WTC11 (cell line): ENCODE measurements around the gene MRTFA. TPM values are rescaled to one million over a fixed set of nuclear protein-coding genes. Genes with fewer than 3 reads are reported as not detected.

Experiments
- ATAC-seq: fragments of 200-7000 bp; cut with Tn5 transposase; 2 replicates; pipeline ENCODE4 v1.10.0; 2021; ENCODE audit warnings: mild to moderate bottlenecking, moderate library complexity
- CTCF ChIA-PET: fragments of 300-600 bp; sonication (Branson Sonifier 250); formaldehyde crosslinking; loops from one replicate; lab custom pipeline; 2021; ENCODE audit warnings: antibody characterized with exemption; lab: Charles Lee
- POLR2A ChIA-PET: fragments of 350-600 bp; sonication (Branson Sonifier 250); formaldehyde crosslinking; loops from one replicate; lab custom pipeline; 2021; ENCODE audit warnings: antibody characterized with exemption; lab: Charles Lee
- DNase-seq: peaks from one replicate; pipeline ENCODE4 v3.0.0; 2021; ENCODE audit warnings: low spot score
- H3K27ac Mint-ChIP-seq: 2 replicates; pipeline ENCODE4 v1.8.0; 2021; ENCODE audit warnings: mixed read lengths
- H3K27me3 Mint-ChIP-seq: 2 replicates; pipeline ENCODE4 v1.8.0; 2021; ENCODE audit warnings: low read depth, mild to moderate bottlenecking, moderate library complexity, mixed read lengths
- H3K36me3 Mint-ChIP-seq: 2 replicates; pipeline ENCODE4 v1.8.0; 2021; ENCODE audit warnings: mixed read lengths
- H3K4me1 Mint-ChIP-seq: 2 replicates; pipeline ENCODE4 v1.8.0; 2022; ENCODE audit warnings: mixed read lengths
- H3K4me3 Mint-ChIP-seq: 2 replicates; pipeline ENCODE4 v1.8.0; 2021; ENCODE audit warnings: mild to moderate bottlenecking, moderate library complexity, mixed read lengths
- H3K9me3 Mint-ChIP-seq: 2 replicates; pipeline ENCODE4 v1.8.0; 2021; ENCODE audit warnings: mixed read lengths
- FOXP1 ChIP-seq: sonication (generic); formaldehyde crosslinking; IDR thresholded peaks from 2 replicates; pipeline ENCODE4 v1.8.0; 2022; ENCODE audit warnings: missing genetic modification reagents, mild to moderate bottlenecking, moderate library complexity, borderline replicate concordance
- IRF1 ChIP-seq: sonication (generic); formaldehyde crosslinking; IDR thresholded peaks from 2 replicates; pipeline ENCODE4 v1.8.0; 2023; ENCODE audit warnings: missing genetic modification reagents
- JUN ChIP-seq: sonication (generic); formaldehyde crosslinking; IDR thresholded peaks from 2 replicates; pipeline ENCODE4 v1.8.0; 2023; ENCODE audit warnings: mild to moderate bottlenecking, missing genetic modification reagents
- MLX ChIP-seq: sonication (generic); formaldehyde crosslinking; IDR thresholded peaks from 2 replicates; pipeline ENCODE4 v1.8.1; 2023; ENCODE audit warnings: mild to moderate bottlenecking, missing genetic modification reagents, moderate library complexity
- MYBL2 ChIP-seq: sonication (generic); formaldehyde crosslinking; IDR thresholded peaks from 2 replicates; pipeline ENCODE4 v1.8.1; 2023; ENCODE audit warnings: mild to moderate bottlenecking, moderate library complexity, missing genetic modification reagents
- SMAD3 ChIP-seq: sonication (generic); formaldehyde crosslinking; IDR thresholded peaks from 2 replicates; pipeline ENCODE4 v1.8.0; 2022; ENCODE audit warnings: missing genetic modification reagents, mild to moderate bottlenecking, borderline replicate concordance
- TP53 ChIP-seq: sonication (generic); formaldehyde crosslinking; IDR thresholded peaks from 2 replicates; pipeline ENCODE4 v1.8.1; 2023; ENCODE audit warnings: mild to moderate bottlenecking, missing genetic modification reagents
- ZMAT4 ChIP-seq: fragments of 250-450 bp; sonication (Bioruptor Pico); IDR thresholded peaks from 2 replicates; pipeline ENCODE4 v1.9.0; 2021; ENCODE audit warnings: mild to moderate bottlenecking
- ZNF121 ChIP-seq: sonication (generic); formaldehyde crosslinking; IDR thresholded peaks from 2 replicates; pipeline ENCODE4 v1.8.0; 2023; ENCODE audit warnings: missing genetic modification reagents
- ZNF219 ChIP-seq: sonication (generic); formaldehyde crosslinking; IDR thresholded peaks from 2 replicates; pipeline ENCODE4 v1.8.0; 2023; ENCODE audit warnings: missing genetic modification reagents, mild to moderate bottlenecking, borderline replicate concordance
- ZNF317 ChIP-seq: sonication (generic); formaldehyde crosslinking; IDR thresholded peaks from 2 replicates; pipeline ENCODE4 v1.8.1; 2023; ENCODE audit warnings: low read depth, mild to moderate bottlenecking, moderate library complexity, missing genetic modification reagents, borderline replicate concordance
- ZNF396 ChIP-seq: fragments of 250-450 bp; sonication (Bioruptor Pico); IDR thresholded peaks from 2 replicates; pipeline ENCODE4 v1.8.0; 2021; ENCODE audit warnings: mild to moderate bottlenecking, moderate library complexity, borderline replicate concordance
- ZNF423 ChIP-seq: fragments of 250-450 bp; sonication (Bioruptor Pico); IDR thresholded peaks from 2 replicates; pipeline ENCODE4 v2.1.2; 2022; ENCODE audit warnings: mild to moderate bottlenecking, moderate library complexity
- total RNA-seq: library from RNA; stranded (reverse); gene quantifications from 3 replicates; pipeline ENCODE4 v1.2.3, GENCODE V29; 2021
- TF ChIP-seq, protein P1 (sequence below): sonication (generic); formaldehyde crosslinking; IDR thresholded peaks from 2 replicates; pipeline ENCODE4 v1.8.0; 2022; ENCODE audit warnings: mild to moderate bottlenecking, missing genetic modification reagents
- TF ChIP-seq, protein P2 (sequence below): sonication (generic); formaldehyde crosslinking; IDR thresholded peaks from 2 replicates; pipeline ENCODE4 v1.8.1; 2022; ENCODE audit warnings: low read depth, mild to moderate bottlenecking, moderate library complexity, missing genetic modification reagents, borderline replicate concordance

MRTFA gene
- total RNA-seq, 1 experiment from 2014 or later = 48.4 TPM

GRCh38 chr22:40520562-40520961, 116.0 kb downstream of the MRTFA start (continued):
- TF ChIP-seq TP53 = no peak
- TF ChIP-seq IRF1 (CRISPR knock-in tag) = no peak
- TF ChIP-seq ZMAT4 (CRISPR knock-in tag) = no peak
- TF ChIP-seq, all 79 proteins: peak for 0

- no peak overlapping the region for H3K27ac Mint-ChIP-seq
- H3K4me1 Mint-ChIP-seq = peaks cover 19% of the 10 kb centered on the region
- TF ChIP-seq IRF1 (CRISPR knock-in tag) (no peak), ZNF423 (CRISPR knock-in tag) (no peak)
- TF ChIP-seq, protein P1, sequence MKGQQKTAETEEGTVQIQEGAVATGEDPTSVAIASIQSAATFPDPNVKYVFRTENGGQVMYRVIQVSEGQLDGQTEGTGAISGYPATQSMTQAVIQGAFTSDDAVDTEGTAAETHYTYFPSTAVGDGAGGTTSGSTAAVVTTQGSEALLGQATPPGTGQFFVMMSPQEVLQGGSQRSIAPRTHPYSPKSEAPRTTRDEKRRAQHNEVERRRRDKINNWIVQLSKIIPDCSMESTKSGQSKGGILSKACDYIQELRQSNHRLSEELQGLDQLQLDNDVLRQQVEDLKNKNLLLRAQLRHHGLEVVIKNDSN (CRISPR knock-in tag) = no peak
- TF ChIP-seq, all 79 proteins: peak for 0
- 0 out of 2 replicates have a peak, but pooled peaks cover 3% of the 10 kb centered on the region for H3K9me3 Mint-ChIP-seq
- no peaks in the 10 kb centered on the region; the same call in 1 of the 2 replicates for H3K36me3 Mint-ChIP-seq
- no peak overlapping the region for H3K4me3 Mint-ChIP-seq
- ATAC-seq (no peak), DNase-seq (no peak)
- ChIA-PET CTCF (no interaction called here), POLR2A (no interaction called here)
- no peaks in the 10 kb centered on the region for H3K27me3 Mint-ChIP-seq
Observed at GRCh38 chr22:40519948-40520331, 116.6 kb downstream of the MRTFA start.

DNA sequence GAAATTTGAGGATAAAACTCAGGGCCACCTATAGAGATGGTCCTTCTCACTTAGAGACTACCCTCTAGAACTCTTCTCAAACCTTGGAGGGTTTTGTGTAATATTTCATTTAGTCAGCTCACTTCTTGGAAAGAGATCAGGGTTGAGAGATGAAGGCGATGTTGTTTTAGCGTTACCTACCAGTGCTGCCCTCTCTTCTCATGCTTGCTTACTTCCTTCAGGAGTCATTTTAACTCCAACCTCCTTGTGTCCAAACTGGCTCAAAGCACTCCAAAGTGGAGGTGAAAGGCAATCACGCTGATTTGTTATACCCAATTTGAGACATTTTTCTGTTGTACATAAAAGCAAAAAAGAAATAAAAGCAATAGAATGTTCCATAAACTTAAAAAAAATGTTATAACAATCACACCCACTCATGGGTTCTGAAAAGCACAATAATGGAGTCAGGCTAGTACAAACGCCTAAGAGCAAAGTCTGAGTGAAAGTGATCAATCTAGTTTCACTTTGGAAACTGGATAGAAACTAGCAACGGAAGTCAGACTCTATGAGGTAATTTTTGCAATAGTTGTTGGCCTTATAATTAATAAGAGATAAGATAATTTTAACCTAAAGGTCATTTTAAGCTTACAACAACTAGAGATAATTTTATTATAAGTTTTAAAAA, 117.1 kb downstream of the MRTFA start:
- ATAC-seq = no peak
- H3K4me3 Mint-ChIP-seq = no peak overlapping the region
- CTCF ChIA-PET = interaction anchor here (0.6 to 2.8 kb wide), 2 partner anchors 83 to 105 kb away, joined by 3 to 10 read pairs; no protein-coding TSS in a partner anchor
- H3K36me3 Mint-ChIP-seq = no peaks in the 10 kb centered on the region; the same call in 1 of the 2 replicates
- no peak for TF ChIP-seq TP53
- TF ChIP-seq, all 79 proteins: peak for 0
- no peak for DNase-seq
- Mint-ChIP-seq H3K27ac (no peak overlapping the region; the same call in 1 of the 2 replicates), H3K9me3 (0 out of 2 replicates have a peak, but pooled peaks cover 3% of the 10 kb centered on the region), H3K4me1 (peaks cover 19% of the 10 kb centered on the region), H3K27me3 (no peaks in the 10 kb centered on the region)
- POLR2A ChIA-PET = no interaction called here

- H3K4me1 Mint-ChIP-seq = peaks cover 19% of the 10 kb centered on the region
Observed at GRCh38 chr22:40518840-40519239, 117.7 kb downstream of the MRTFA start.

More at GRCh38 chr22:40518840-40519239, 117.7 kb downstream of the MRTFA start:
- ATAC-seq (no peak), DNase-seq (no peak)
- Mint-ChIP-seq H3K9me3 (0 out of 2 replicates have a peak, but pooled peaks cover 3% of the 10 kb centered on the region), H3K36me3 (no peaks in the 10 kb centered on the region; the same call in 1 of the 2 replicates), H3K4me3 (no peak overlapping the region), H3K27me3 (no peaks in the 10 kb centered on the region)
- CTCF ChIA-PET = interaction anchor here (0.6 to 2.8 kb wide), 2 partner anchors 82 to 106 kb away, joined by 3 to 10 read pairs; no protein-coding TSS in a partner anchor
- no peak for TF ChIP-seq ZNF396 (CRISPR knock-in tag)
- TF ChIP-seq MYBL2 (CRISPR knock-in tag) = no peak
- no peak for TF ChIP-seq ZNF219 (CRISPR knock-in tag)
- TF ChIP-seq, protein P2, sequence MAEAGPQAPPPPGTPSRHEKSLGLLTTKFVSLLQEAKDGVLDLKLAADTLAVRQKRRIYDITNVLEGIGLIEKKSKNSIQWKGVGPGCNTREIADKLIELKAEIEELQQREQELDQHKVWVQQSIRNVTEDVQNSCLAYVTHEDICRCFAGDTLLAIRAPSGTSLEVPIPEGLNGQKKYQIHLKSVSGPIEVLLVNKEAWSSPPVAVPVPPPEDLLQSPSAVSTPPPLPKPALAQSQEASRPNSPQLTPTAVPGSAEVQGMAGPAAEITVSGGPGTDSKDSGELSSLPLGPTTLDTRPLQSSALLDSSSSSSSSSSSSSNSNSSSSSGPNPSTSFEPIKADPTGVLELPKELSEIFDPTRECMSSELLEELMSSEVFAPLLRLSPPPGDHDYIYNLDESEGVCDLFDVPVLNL (CRISPR knock-in tag) = no peak
- no peak for TF ChIP-seq FOXP1
- no peak for TF ChIP-seq JUN (CRISPR knock-in tag)
- no peak for TF ChIP-seq MLX (CRISPR knock-in tag)
- no peak for TF ChIP-seq SMAD3 (CRISPR knock-in tag)
- no peak for TF ChIP-seq ZNF121 (CRISPR knock-in tag)
- no peak for TF ChIP-seq ZNF317 (CRISPR knock-in tag)
- TF ChIP-seq, all 79 proteins: peak for 0
- H3K27ac Mint-ChIP-seq = no peak overlapping the region; the same call in 1 of the 2 replicates
- POLR2A ChIA-PET = no interaction called here
